ENCODE results near the gene FEV. TPM values are rescaled to one million over a fixed set of nuclear protein-coding genes. Genes with fewer than 3 reads are reported as not detected.

Gene FEV
- polyA plus RNA-seq, 3 donors: not detected

DNA sequence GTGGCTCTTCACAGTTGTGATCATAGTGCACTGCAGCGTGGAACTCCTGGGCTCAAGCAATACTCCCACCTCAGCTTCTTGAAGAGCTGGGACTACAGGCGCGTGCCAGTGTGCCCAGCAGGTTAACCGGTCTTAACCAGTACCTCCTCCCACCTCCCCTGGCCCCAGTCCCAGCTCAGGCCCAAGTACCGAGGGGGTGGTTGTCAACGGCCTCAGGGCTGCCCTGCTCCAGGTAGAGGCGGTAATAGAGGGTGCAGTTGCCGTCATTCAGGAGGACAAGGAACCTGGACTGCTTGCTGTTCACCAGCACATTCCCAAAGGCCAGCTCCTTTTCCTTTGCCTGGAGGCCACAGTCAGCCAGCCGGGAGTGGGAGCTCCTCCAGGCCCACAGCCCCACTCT lies 36.6 kb upstream of the FEV start:
- no peak overlapping the region for H2AFZ ChIP-seq (ENCODE audit: insufficient read depth, low read depth, low read length, poor library complexity, severe bottlenecking)
- Mint-ChIP-seq H3K36me3 (no peaks in the 10 kb centered on the region), H3K9me3 (no peaks in the 10 kb centered on the region), H3K4me3 (no peak overlapping the region), H3K27ac (no peak overlapping the region), H3K27me3 (ENCODE audit: low read depth in 3 of 3) (peaks cover 3 to 6% (median 6%) of the 10 kb centered on the region in 3 donors), H3K4me1 (peaks cover 11% of the 10 kb centered on the region)
- no peaks in the 10 kb centered on the region for H3K79me2 ChIP-seq (ENCODE audit: insufficient read depth, low read length)
- no peak for DNase-seq
- TF ChIP-seq, protein P1, sequence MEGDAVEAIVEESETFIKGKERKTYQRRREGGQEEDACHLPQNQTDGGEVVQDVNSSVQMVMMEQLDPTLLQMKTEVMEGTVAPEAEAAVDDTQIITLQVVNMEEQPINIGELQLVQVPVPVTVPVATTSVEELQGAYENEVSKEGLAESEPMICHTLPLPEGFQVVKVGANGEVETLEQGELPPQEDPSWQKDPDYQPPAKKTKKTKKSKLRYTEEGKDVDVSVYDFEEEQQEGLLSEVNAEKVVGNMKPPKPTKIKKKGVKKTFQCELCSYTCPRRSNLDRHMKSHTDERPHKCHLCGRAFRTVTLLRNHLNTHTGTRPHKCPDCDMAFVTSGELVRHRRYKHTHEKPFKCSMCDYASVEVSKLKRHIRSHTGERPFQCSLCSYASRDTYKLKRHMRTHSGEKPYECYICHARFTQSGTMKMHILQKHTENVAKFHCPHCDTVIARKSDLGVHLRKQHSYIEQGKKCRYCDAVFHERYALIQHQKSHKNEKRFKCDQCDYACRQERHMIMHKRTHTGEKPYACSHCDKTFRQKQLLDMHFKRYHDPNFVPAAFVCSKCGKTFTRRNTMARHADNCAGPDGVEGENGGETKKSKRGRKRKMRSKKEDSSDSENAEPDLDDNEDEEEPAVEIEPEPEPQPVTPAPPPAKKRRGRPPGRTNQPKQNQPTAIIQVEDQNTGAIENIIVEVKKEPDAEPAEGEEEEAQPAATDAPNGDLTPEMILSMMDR (IDR thresholded peaks at IDR 0.05): no peak
- H3K9ac ChIP-seq (ENCODE audit: insufficient read depth, low read length, poor library complexity, severe bottlenecking): no peak overlapping the region
- no peaks in the 10 kb centered on the region for H3K9me3 ChIP-seq (replicated peaks in 1 of 2; ENCODE audit: control insufficient read depth in 1 of 2, insufficient read depth in 1 of 2, low read length in 2 of 2)
- no peaks in the 10 kb centered on the region for H3K36me3 ChIP-seq (replicated peaks in 1 of 2; ENCODE audit: control insufficient read depth in 1 of 2, insufficient read depth in 2 of 2, low read length in 2 of 2)
- no peaks in the 10 kb centered on the region for H3K27me3 ChIP-seq (ENCODE audit: control insufficient read depth in 2 of 2, insufficient read depth in 2 of 2, low read length in 2 of 2)
- no peaks in the 10 kb centered on the region for H4K20me1 ChIP-seq (ENCODE audit: insufficient read depth, low read length)
- intact Hi-C loops (cut with micrococcal nuclease): no loop called here
- peaks cover 11 to 17% of the 10 kb centered on the region in 2 donors for H3K4me1 ChIP-seq (ENCODE audit: control insufficient read depth in 1 of 2, insufficient read depth in 2 of 2, low read length in 2 of 2)
- 90% methylated on average over 9 of the region's 9 CpGs for WGBS (ENCODE audit: insufficient coverage)
- no peak overlapping the region for H3K4me3 ChIP-seq (replicated peaks in 1 of 3; ENCODE audit: low read depth in 2 of 3, low read length in 3 of 3)
- no peak overlapping the region for H3K27ac ChIP-seq (ENCODE audit: low read depth in 1 of 2, low read length in 2 of 2)
- H3K4me2 ChIP-seq (replicated peaks; ENCODE audit: extremely low read depth, low read length, poor library complexity, severe bottlenecking): no peak overlapping the region

DNA sequence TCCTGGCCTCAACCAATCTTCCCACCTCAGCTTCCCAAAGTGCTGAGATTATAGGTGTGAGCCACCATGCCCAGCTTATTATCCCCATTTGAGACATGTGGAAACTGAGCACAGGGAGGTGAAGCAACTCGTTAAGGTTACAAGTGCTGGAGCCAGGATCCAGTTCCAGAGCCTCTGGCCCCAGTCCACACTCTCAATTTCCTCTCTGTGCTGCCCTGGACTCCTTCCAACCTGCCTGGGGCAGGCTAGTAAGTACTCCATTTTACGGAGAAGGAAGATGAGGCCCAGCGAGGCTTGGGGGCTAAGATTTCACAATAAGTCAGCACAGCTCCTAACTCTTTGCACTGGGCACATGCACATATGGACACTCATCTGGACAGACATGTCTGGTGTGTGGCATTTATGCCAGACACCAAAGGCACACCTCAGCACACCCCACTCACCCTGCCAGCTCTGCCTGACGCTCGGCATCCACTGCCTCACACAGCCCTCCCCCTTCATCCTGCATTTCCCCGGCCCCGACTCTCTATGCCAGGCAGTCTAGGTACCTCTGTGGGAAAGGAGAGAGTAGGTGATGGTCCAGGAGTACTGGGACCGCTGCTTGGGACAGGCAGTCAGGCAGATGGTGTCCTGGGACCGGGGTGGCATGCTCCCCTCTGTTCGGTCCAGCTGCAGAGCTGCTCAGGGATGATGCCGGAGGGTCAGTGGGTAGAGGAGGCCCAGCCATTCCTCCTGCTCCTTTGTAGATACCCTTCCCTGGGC lies 35.8 kb upstream of the FEV start:
- H3K79me2 ChIP-seq (ENCODE audit: insufficient read depth, low read length): no peaks in the 10 kb centered on the region
- Mint-ChIP-seq H3K4me1 (peaks cover 11% of the 10 kb centered on the region), H3K27me3 (ENCODE audit: low read depth in 3 of 3) (peaks cover 6 to 7% (median 7%) of the 10 kb centered on the region in 3 donors), H3K36me3 (no peaks in the 10 kb centered on the region), H3K4me3 (no peak overlapping the region), H3K9me3 (no peaks in the 10 kb centered on the region), H3K27ac (peak overlapping the region in 1 of 7 donors; percentile 78)
- H3K36me3 ChIP-seq (replicated peaks in 1 of 2; ENCODE audit: control insufficient read depth in 1 of 2, insufficient read depth in 2 of 2, low read length in 2 of 2): no peaks in the 10 kb centered on the region
- no peak overlapping the region for H3K4me3 ChIP-seq (replicated peaks in 1 of 3; ENCODE audit: low read depth in 2 of 3, low read length in 3 of 3)
- H3K9ac ChIP-seq (ENCODE audit: insufficient read depth, low read length, poor library complexity, severe bottlenecking): no peak overlapping the region
- H2AFZ ChIP-seq (ENCODE audit: insufficient read depth, low read depth, low read length, poor library complexity, severe bottlenecking): no peak overlapping the region
- DNase-seq: no peak
- H3K4me2 ChIP-seq (replicated peaks; ENCODE audit: extremely low read depth, low read length, poor library complexity, severe bottlenecking): no peak overlapping the region
- H4K20me1 ChIP-seq (ENCODE audit: insufficient read depth, low read length): no peaks in the 10 kb centered on the region
- H3K4me1 ChIP-seq (ENCODE audit: control insufficient read depth in 1 of 2, insufficient read depth in 2 of 2, low read length in 2 of 2): peaks cover 11 to 17% of the 10 kb centered on the region in 2 donors
- WGBS (ENCODE audit: insufficient coverage): 40% methylated on average over 4 of the region's 11 CpGs
- TF ChIP-seq, protein P1 (IDR thresholded peaks at IDR 0.05): no peak
- no peaks in the 10 kb centered on the region for H3K27me3 ChIP-seq (ENCODE audit: control insufficient read depth in 2 of 2, insufficient read depth in 2 of 2, low read length in 2 of 2)
- intact Hi-C loops (cut with micrococcal nuclease): no loop called here
- H3K9me3 ChIP-seq (replicated peaks in 1 of 2; ENCODE audit: control insufficient read depth in 1 of 2, insufficient read depth in 1 of 2, low read length in 2 of 2): no peaks in the 10 kb centered on the region
- H3K27ac ChIP-seq (ENCODE audit: low read depth in 1 of 2, low read length in 2 of 2): no peak overlapping the region
